Measurements from ENCODE around the gene DLG2.
A peak's percentile ranks its signal among the peaks of the same experiment; 100 is the strongest.

DLG2 gene

DNA sequence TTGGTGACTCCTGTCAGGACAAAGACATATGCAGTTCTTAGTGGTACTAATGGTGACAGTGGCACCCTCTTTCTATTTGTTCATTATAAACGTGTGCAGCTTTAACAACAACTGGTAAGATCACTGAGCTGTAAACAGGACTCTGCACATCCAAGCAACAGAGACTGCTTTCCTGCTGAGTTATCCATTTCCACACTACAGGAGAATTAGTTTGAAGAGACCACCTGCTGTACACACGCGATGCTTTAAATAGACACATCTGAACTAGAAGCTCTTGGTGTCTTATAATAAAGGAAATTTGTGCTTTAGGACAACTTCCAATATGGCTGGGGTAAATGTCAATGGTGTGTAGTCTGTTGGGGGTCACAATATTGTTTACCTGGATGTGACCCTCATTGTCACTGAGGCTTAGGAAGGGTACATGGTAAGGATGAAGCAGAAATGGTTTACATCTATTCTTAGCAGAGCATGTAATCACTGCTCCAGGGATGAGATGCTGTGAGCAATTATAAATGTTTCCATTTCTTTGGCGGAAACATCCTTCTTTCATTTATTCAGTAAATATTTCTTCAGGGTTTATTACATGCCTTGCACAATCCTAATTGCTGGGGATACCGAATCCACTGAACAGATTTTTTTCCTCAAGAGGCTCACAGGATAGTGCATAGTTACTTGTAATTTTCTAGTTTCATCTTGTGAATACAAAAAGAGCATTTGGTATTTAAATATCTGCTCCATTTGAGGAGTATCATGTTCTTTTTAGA, 1987.0 kb downstream of the DLG2 start:
- FAIRE-seq, result no peak
- no peak for DNase-seq (ENCODE audit: insufficient read length, low spot score)
- TF ChIP-seq POLR2A (IDR thresholded peaks at IDR 0.05; ENCODE audit: low read depth, low read length) (no peak), TAF1 (IDR thresholded peaks at IDR 0.05; ENCODE audit: low read depth, low read length) (no peak), PAX5 (IDR thresholded peaks at IDR 0.05; ENCODE audit: insufficient read depth, low read length, severe bottlenecking) (no peak), POLR2AphosphoS5 (IDR thresholded peaks at IDR 0.05; ENCODE audit: low read depth, low read length) (no peak), POU2F2 (IDR thresholded peaks at IDR 0.05; ENCODE audit: low read depth, low read length) (no peak), SPI1 (IDR thresholded peaks at IDR 0.05; ENCODE audit: low read depth, low read length) (no peak)

DNA sequence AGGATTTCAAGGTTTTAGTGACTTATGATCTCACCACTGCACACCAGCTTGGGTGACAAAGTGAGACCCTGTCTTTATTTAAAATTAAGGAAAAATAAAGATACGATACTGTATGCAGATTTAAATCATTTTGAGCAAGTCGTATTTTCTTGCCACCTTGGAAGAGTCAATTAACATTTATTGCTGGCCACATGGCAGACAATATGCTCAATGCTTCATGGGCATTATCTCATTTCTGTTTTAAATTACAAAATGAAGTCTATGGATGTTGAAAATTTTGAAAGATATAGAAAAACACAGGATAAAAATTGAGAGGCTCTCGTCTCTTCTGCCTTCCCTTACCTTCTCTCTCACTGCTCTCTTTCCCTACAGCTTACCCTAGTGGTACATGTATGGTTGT, 1992.0 kb downstream of the DLG2 start:
- FAIRE-seq, result no peak
- no peak for TF ChIP-seq SPI1 (IDR thresholded peaks at IDR 0.05; ENCODE audit: low read depth, low read length)
- no peak for TF ChIP-seq POLR2A (IDR thresholded peaks at IDR 0.05; ENCODE audit: low read depth, low read length)
- no peak for TF ChIP-seq POLR2AphosphoS5 (IDR thresholded peaks at IDR 0.05; ENCODE audit: low read depth, low read length)
- TF ChIP-seq POU2F2 (IDR thresholded peaks at IDR 0.05; ENCODE audit: low read depth, low read length), result no peak
- no peak for TF ChIP-seq TAF1 (IDR thresholded peaks at IDR 0.05; ENCODE audit: low read depth, low read length)
- no peak for TF ChIP-seq PAX5 (IDR thresholded peaks at IDR 0.05; ENCODE audit: insufficient read depth, low read length, severe bottlenecking)
- DNase-seq (ENCODE audit: insufficient read length, low spot score), result no peak

DNA sequence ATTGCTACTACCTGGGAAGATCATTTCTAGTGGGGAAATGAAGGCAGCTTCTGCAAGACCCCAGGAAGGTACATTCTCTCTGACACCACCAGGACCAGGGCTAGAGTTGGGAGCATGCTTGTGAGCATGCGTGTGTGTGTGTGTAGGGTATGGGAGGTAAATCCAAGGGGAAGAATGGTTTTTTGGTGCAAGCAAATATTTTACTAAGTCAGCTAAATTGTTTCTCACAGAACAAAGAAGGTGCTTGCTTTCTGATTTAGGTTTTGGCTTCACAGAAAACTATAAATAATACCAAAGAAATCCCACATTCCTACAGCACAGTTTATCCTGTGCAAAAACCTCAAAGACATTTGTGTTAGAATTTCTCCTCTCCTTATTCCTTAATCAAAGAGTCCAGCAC, 1996.9 kb downstream of the DLG2 start:
- no peak for TF ChIP-seq SPI1 (IDR thresholded peaks at IDR 0.05; ENCODE audit: low read depth, low read length)
- TF ChIP-seq POLR2AphosphoS5 (IDR thresholded peaks at IDR 0.05; ENCODE audit: low read depth, low read length), result no peak
- no peak for TF ChIP-seq TAF1 (IDR thresholded peaks at IDR 0.05; ENCODE audit: low read depth, low read length)
- no peak for TF ChIP-seq PAX5 (IDR thresholded peaks at IDR 0.05; ENCODE audit: insufficient read depth, low read length, severe bottlenecking)
- TF ChIP-seq POLR2A (IDR thresholded peaks at IDR 0.05; ENCODE audit: low read depth, low read length), result no peak
- no peak for TF ChIP-seq POU2F2 (IDR thresholded peaks at IDR 0.05; ENCODE audit: low read depth, low read length)
- FAIRE-seq (no peak), DNase-seq (ENCODE audit: insufficient read length, low spot score) (no peak)

DNA sequence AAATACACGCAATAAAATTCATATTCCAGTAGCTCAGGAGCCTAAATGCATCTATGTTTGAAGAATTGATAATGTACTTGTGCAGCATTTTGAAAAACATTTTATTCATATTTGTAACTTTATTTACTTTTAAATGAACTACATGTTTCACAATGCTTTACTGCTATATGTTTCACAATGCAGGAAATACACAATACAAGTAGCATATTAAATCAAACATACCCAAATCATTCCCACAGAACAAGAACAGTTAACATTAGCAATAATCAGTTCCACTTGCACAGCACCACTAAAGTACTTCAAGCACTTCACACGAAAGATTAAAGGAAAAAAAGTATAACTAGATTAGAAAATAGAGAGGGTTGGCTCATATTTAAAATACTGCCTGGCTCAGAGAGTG, 1997.4 kb downstream of the DLG2 start:
- no peak for FAIRE-seq
- no peak for DNase-seq (ENCODE audit: insufficient read length, low spot score)
- TF ChIP-seq TAF1 (IDR thresholded peaks at IDR 0.05; ENCODE audit: low read depth, low read length) (no peak), SPI1 (IDR thresholded peaks at IDR 0.05; ENCODE audit: low read depth, low read length) (no peak), PAX5 (IDR thresholded peaks at IDR 0.05; ENCODE audit: insufficient read depth, low read length, severe bottlenecking) (no peak), POLR2A (IDR thresholded peaks at IDR 0.05; ENCODE audit: low read depth, low read length) (no peak), POU2F2 (IDR thresholded peaks at IDR 0.05; ENCODE audit: low read depth, low read length) (no peak), POLR2AphosphoS5 (IDR thresholded peaks at IDR 0.05; ENCODE audit: low read depth, low read length) (no peak)

DNA sequence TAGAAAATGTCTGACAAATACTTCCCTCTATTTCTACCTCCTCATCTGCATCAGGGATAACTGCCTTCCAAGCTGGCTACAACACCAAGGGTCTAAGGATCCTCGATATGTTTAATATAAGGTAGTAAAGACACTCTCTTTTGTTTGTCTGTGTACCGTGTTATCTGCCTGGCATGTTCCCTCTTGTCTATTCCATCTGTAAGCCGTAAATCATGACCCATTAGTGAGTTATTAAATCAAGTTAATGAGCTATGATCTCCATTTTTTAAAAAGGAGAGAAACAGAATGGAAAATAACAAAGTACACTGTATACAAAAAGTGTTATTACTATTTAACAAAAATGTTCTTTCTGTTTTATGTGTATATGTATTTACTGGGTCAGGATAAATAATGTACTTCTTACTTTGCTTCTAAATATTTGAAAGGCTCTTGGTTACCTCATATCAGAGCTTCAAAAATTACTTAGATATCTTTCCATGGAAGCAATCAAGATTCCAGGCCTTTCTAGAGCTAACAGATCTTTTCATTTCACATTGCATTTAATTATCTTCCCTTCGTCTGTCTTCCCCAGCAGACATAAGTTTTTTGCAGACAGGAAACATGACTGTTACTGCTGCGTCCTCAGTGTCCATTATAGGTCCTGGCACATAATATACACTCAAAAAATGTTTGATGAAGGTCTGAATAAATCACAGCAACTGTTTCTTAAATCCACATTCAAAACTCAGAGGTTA, 1998.4 kb downstream of the DLG2 start:
- TF ChIP-seq POU2F2 (IDR thresholded peaks at IDR 0.05; ENCODE audit: low read depth, low read length) (no peak), POLR2A (IDR thresholded peaks at IDR 0.05; ENCODE audit: low read depth, low read length) (no peak), PAX5 (IDR thresholded peaks at IDR 0.05; ENCODE audit: insufficient read depth, low read length, severe bottlenecking) (no peak), POLR2AphosphoS5 (IDR thresholded peaks at IDR 0.05; ENCODE audit: low read depth, low read length) (no peak), SPI1 (IDR thresholded peaks at IDR 0.05; ENCODE audit: low read depth, low read length) (no peak), TAF1 (IDR thresholded peaks at IDR 0.05; ENCODE audit: low read depth, low read length) (no peak)
- DNase-seq (ENCODE audit: insufficient read length, low spot score), result no peak
- no peak for FAIRE-seq

DNA sequence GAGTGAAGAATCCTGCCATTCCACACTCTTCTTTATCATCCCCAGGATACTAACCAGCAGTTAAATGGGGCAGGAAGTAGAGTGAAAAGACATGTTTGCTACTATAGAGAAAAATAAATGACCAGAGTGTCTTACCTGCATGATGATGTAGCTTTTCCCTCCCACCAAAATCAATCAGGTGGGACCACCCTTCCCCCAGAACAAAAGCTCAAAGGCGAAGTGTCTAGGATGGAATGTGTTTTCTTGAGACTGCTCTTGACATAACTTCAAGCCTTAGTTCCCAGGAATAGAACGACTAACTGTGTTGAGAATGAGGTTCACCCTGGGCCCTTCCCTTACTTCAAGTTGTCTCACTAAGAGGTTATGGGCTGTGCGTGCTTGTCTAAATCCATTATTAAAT, 2001.8 kb downstream of the DLG2 start:
- no peak for DNase-seq (ENCODE audit: insufficient read length, low spot score)
- FAIRE-seq, result no peak
- TF ChIP-seq SPI1 (IDR thresholded peaks at IDR 0.05; ENCODE audit: low read depth, low read length) (no peak), POLR2A (IDR thresholded peaks at IDR 0.05; ENCODE audit: low read depth, low read length) (no peak), PAX5 (IDR thresholded peaks at IDR 0.05; ENCODE audit: insufficient read depth, low read length, severe bottlenecking) (no peak), POU2F2 (IDR thresholded peaks at IDR 0.05; ENCODE audit: low read depth, low read length) (no peak), TAF1 (IDR thresholded peaks at IDR 0.05; ENCODE audit: low read depth, low read length) (no peak), POLR2AphosphoS5 (IDR thresholded peaks at IDR 0.05; ENCODE audit: low read depth, low read length) (no peak)

DNA sequence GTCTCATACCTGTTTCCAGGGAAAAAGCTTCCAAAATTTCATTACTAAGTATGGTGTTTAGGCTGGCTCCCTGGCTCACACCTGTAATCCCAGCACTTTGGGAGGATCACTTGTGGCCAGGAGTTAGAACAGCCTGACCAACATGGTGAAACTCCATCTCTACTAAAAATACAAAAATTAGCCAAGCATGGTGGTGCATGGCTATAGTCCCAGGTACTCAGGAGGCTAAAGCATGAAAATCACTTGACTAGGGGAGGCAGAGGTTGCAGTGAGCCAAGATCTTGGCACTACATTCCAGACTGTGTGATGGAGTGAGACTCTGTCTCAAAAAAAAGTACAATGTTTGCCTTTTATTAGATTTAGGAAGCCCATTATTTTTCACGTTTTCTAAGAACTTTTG, 2009.5 kb downstream of the DLG2 start:
- FAIRE-seq, result no peak
- DNase-seq (ENCODE audit: insufficient read length, low spot score), result no peak
- no peak for TF ChIP-seq SPI1 (IDR thresholded peaks at IDR 0.05; ENCODE audit: low read depth, low read length)
- no peak for TF ChIP-seq POLR2A (IDR thresholded peaks at IDR 0.05; ENCODE audit: low read depth, low read length)
- TF ChIP-seq POLR2AphosphoS5 (IDR thresholded peaks at IDR 0.05; ENCODE audit: low read depth, low read length), result no peak
- no peak for TF ChIP-seq POU2F2 (IDR thresholded peaks at IDR 0.05; ENCODE audit: low read depth, low read length)
- TF ChIP-seq TAF1 (IDR thresholded peaks at IDR 0.05; ENCODE audit: low read depth, low read length), result no peak
- TF ChIP-seq PAX5 (IDR thresholded peaks at IDR 0.05; ENCODE audit: insufficient read depth, low read length, severe bottlenecking), result no peak

DNA sequence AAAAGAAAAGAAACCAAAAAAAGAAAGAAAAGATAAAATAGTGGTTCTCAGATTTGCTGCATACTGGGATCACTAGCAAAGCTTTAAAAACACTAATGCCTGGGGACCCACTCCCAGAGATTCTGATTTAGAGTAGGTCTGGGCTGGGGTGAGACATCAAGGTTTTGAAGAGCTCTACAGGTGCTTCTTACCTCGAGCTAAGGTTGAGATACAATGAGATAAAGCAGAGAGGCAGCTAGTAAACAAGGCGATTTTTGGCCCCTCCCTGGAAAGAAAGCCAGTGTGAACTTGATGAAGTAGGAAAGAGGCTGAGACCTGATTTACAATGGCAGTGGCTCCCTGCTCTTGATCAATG, 2013.4 kb downstream of the DLG2 start:
- TF ChIP-seq TAF1 (IDR thresholded peaks at IDR 0.05; ENCODE audit: low read depth, low read length), result no peak
- no peak for TF ChIP-seq SPI1 (IDR thresholded peaks at IDR 0.05; ENCODE audit: low read depth, low read length)
- no peak for TF ChIP-seq POLR2AphosphoS5 (IDR thresholded peaks at IDR 0.05; ENCODE audit: low read depth, low read length)
- no peak for TF ChIP-seq POU2F2 (IDR thresholded peaks at IDR 0.05; ENCODE audit: low read depth, low read length)
- TF ChIP-seq POLR2A (IDR thresholded peaks at IDR 0.05; ENCODE audit: low read depth, low read length), result no peak
- no peak for TF ChIP-seq PAX5 (IDR thresholded peaks at IDR 0.05; ENCODE audit: insufficient read depth, low read length, severe bottlenecking)
- FAIRE-seq (peak; percentile 20), DNase-seq (ENCODE audit: insufficient read length, low spot score) (no peak)

All from GM12891 (cell line).